Measurements from ENCODE around the gene ETNK2. TPM values are rescaled to one million over a fixed set of nuclear protein-coding genes. Genes with fewer than 3 reads are reported as not detected.

The ETNK2 gene
- total and polyA plus RNA-seq, 2 experiments from 2014 or later = 7.6 to 26.2 TPM

DNA sequence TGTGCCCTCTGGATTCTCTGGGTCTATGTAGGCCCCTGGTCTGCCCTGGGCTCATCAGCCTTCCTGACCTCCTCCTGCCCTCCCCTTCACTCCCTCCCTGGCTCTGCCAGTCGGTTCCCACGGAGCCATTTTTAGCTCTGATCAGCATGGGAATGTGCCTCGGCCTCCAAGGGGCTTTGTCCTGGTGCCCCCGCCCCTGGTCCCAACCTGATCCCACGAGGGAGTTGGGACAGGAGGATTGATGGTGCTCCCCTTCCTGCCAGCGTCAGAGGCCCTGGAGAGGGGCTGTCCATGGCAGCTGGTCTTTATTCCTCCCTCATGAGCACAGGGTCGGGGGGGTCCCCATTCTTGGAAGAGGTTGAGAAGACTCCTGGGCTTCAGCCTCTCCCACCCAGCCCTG is 24.9 kb downstream of the ETNK2 start:
- TF ChIP-seq JUNB (IDR thresholded peaks at IDR 0.05; ENCODE audit: unreplicated experiment) (no peak), CREB1 (CRISPR knock-in tag; IDR thresholded peaks at IDR 0.05; ENCODE audit: low read depth) (no peak), POLR2AphosphoS5 (IDR thresholded peaks at IDR 0.05; ENCODE audit: low read depth) (no peak), EZH2 (IDR thresholded peaks at IDR 0.05; ENCODE audit: low read depth, unreplicated experiment) (no peak), NANOG (IDR thresholded peaks at IDR 0.05; ENCODE audit: borderline replicate concordance) (no peak)
- Mint-ChIP-seq H3K4me3 (no peak overlapping the region; the same call in 2 of the 3 replicates), H3K27ac (0 out of 2 replicates have a peak overlapping the region, but pooled peaks have one; percentile 17), H3K36me3 (ENCODE audit: low read depth) (peaks cover 60% of the 10 kb centered on the region), H3K9me3 (no peaks in the 10 kb centered on the region), H3K27me3 (ENCODE audit: insufficient read depth, low read depth, poor library complexity) (peaks cover 19% of the 10 kb centered on the region), H3K4me1 (peaks cover 54% of the 10 kb centered on the region)
- Histone ChIP-seq H2AFZ (no peak overlapping the region), H3K27me3 (ENCODE audit: insufficient read depth) (no peaks in the 10 kb centered on the region), H3K79me2 (replicated peaks; ENCODE audit: insufficient read depth) (no peaks in the 10 kb centered on the region), H3K36me3 (ENCODE audit: insufficient read depth) (peaks cover 33% of the 10 kb centered on the region), H3K4me1 (ENCODE audit: insufficient read depth) (peaks cover 32% of the 10 kb centered on the region), H3K4me3 (no peak overlapping the region), H3K9me2 (ENCODE audit: insufficient read depth) (no peaks in the 10 kb centered on the region), H3K27ac (ENCODE audit: low read depth) (0 out of 2 replicates have a peak overlapping the region, but pooled peaks have one; percentile 69), H3K4me2 (no peak overlapping the region), H3F3A (replicated peaks; ENCODE audit: low read depth) (0 out of 2 replicates have a peak, but pooled peaks cover 25% of the 10 kb centered on the region), H4K20me1 (replicated peaks; ENCODE audit: insufficient read depth) (peaks cover 20% of the 10 kb centered on the region)
- ATAC-seq = no peak
- no peak for DNase-seq (ENCODE audit: low spot score)

DNA sequence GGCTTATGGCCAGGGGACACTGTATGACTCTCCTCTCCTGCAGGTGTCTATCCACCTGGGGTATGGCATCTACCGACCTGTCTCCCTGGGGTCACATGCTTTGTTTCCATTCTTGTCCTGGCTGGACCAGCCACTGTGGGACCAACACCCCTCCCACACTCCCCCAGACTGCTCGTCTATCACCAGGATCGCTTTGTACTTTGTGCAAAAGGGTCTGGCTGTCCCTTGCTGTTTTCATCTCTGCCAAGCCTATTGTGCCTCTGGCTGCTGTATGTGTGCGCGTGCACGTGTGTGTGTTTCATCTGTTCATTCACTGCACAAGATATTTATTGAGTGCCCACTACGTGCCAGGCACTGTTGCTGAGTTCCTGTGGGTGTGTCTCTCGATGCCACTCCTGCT is 25.5 kb downstream of the ETNK2 start:
- H3K4me3 ChIP-seq = no peak overlapping the region
- 0 out of 2 replicates have a peak overlapping the region, but pooled peaks have one; percentile 69 for H3K27ac ChIP-seq (ENCODE audit: low read depth)
- no peak overlapping the region for H3K4me2 ChIP-seq
- Mint-ChIP-seq H3K36me3 (ENCODE audit: low read depth) (peaks cover 59% of the 10 kb centered on the region), H3K27me3 (ENCODE audit: insufficient read depth, low read depth, poor library complexity) (peaks cover 18% of the 10 kb centered on the region), H3K9me3 (no peaks in the 10 kb centered on the region), H3K4me1 (peaks cover 50% of the 10 kb centered on the region), H3K4me3 (no peak overlapping the region; the same call in 2 of the 3 replicates), H3K27ac (no peak overlapping the region)
- no peaks in the 10 kb centered on the region for H3K9me2 ChIP-seq (ENCODE audit: insufficient read depth)
- DNase-seq (ENCODE audit: low spot score) = no peak
- peaks cover 20% of the 10 kb centered on the region for H4K20me1 ChIP-seq (replicated peaks; ENCODE audit: insufficient read depth)
- no peak overlapping the region for H2AFZ ChIP-seq
- no peak for ATAC-seq
- peaks cover 31% of the 10 kb centered on the region for H3K4me1 ChIP-seq (ENCODE audit: insufficient read depth)
- H3K79me2 ChIP-seq (replicated peaks; ENCODE audit: insufficient read depth) = no peaks in the 10 kb centered on the region
- no peaks in the 10 kb centered on the region for H3K27me3 ChIP-seq (ENCODE audit: insufficient read depth)
- H3K36me3 ChIP-seq (ENCODE audit: insufficient read depth) = peaks cover 33% of the 10 kb centered on the region
- H3F3A ChIP-seq (replicated peaks; ENCODE audit: low read depth) = 0 out of 2 replicates have a peak, but pooled peaks cover 25% of the 10 kb centered on the region
- TF ChIP-seq EZH2 (IDR thresholded peaks at IDR 0.05; ENCODE audit: low read depth, unreplicated experiment) = no peak
- TF ChIP-seq JUNB (IDR thresholded peaks at IDR 0.05; ENCODE audit: unreplicated experiment) = no peak
- TF ChIP-seq EZH2phosphoT487 (IDR thresholded peaks at IDR 0.05; ENCODE audit: unreplicated experiment) = no peak
- TF ChIP-seq, protein P1, sequence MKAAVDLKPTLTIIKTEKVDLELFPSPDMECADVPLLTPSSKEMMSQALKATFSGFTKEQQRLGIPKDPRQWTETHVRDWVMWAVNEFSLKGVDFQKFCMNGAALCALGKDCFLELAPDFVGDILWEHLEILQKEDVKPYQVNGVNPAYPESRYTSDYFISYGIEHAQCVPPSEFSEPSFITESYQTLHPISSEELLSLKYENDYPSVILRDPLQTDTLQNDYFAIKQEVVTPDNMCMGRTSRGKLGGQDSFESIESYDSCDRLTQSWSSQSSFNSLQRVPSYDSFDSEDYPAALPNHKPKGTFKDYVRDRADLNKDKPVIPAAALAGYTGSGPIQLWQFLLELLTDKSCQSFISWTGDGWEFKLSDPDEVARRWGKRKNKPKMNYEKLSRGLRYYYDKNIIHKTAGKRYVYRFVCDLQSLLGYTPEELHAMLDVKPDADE (IDR thresholded peaks at IDR 0.05) = no peak
- TF ChIP-seq, protein P2, sequence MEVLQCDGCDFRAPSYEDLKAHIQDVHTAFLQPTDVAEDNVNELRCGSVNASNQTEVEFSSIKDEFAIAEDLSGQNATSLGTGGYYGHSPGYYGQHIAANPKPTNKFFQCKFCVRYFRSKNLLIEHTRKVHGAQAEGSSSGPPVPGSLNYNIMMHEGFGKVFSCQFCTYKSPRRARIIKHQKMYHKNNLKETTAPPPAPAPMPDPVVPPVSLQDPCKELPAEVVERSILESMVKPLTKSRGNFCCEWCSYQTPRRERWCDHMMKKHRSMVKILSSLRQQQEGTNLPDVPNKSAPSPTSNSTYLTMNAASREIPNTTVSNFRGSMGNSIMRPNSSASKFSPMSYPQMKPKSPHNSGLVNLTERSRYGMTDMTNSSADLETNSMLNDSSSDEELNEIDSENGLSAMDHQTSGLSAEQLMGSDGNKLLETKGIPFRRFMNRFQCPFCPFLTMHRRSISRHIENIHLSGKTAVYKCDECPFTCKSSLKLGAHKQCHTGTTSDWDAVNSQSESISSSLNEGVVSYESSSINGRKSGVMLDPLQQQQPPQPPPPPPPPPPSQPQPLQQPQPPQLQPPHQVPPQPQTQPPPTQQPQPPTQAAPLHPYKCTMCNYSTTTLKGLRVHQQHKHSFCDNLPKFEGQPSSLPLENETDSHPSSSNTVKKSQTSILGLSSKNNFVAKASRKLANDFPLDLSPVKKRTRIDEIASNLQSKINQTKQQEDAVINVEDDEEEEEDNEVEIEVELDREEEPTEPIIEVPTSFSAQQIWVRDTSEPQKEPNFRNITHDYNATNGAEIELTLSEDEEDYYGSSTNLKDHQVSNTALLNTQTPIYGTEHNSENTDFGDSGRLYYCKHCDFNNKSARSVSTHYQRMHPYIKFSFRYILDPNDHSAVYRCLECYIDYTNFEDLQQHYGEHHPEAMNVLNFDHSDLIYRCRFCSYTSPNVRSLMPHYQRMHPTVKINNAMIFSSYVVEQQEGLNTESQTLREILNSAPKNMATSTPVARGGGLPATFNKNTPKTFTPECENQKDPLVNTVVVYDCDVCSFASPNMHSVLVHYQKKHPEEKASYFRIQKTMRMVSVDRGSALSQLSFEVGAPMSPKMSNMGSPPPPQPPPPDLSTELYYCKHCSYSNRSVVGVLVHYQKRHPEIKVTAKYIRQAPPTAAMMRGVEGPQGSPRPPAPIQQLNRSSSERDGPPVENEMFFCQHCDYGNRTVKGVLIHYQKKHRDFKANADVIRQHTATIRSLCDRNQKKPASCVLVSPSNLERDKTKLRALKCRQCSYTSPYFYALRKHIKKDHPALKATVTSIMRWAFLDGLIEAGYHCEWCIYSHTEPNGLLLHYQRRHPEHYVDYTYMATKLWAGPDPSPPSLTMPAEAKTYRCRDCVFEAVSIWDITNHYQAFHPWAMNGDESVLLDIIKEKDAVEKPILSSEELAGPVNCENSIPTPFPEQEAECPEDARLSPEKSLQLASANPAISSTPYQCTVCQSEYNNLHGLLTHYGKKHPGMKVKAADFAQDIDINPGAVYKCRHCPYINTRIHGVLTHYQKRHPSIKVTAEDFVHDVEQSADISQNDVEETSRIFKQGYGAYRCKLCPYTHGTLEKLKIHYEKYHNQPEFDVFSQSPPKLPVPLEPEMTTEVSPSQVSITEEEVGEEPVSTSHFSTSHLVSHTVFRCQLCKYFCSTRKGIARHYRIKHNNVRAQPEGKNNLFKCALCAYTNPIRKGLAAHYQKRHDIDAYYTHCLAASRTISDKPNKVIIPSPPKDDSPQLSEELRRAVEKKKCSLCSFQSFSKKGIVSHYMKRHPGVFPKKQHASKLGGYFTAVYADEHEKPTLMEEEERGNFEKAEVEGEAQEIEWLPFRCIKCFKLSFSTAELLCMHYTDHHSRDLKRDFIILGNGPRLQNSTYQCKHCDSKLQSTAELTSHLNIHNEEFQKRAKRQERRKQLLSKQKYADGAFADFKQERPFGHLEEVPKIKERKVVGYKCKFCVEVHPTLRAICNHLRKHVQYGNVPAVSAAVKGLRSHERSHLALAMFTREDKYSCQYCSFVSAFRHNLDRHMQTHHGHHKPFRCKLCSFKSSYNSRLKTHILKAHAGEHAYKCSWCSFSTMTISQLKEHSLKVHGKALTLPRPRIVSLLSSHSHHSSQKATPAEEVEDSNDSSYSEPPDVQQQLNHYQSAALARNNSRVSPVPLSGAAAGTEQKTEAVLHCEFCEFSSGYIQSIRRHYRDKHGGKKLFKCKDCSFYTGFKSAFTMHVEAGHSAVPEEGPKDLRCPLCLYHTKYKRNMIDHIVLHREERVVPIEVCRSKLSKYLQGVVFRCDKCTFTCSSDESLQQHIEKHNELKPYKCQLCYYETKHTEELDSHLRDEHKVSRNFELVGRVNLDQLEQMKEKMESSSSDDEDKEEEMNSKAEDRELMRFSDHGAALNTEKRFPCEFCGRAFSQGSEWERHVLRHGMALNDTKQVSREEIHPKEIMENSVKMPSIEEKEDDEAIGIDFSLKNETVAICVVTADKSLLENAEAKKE (CRISPR knock-in tag; IDR thresholded peaks at IDR 0.05) = no peak
- no peak for TF ChIP-seq CREB1 (CRISPR knock-in tag; IDR thresholded peaks at IDR 0.05; ENCODE audit: low read depth)
- TF ChIP-seq STAT1 (IDR thresholded peaks at IDR 0.05; ENCODE audit: unreplicated experiment) = no peak
- TF ChIP-seq POLR2AphosphoS5 (IDR thresholded peaks at IDR 0.05; ENCODE audit: low read depth) = no peak
- TF ChIP-seq, protein P3, sequence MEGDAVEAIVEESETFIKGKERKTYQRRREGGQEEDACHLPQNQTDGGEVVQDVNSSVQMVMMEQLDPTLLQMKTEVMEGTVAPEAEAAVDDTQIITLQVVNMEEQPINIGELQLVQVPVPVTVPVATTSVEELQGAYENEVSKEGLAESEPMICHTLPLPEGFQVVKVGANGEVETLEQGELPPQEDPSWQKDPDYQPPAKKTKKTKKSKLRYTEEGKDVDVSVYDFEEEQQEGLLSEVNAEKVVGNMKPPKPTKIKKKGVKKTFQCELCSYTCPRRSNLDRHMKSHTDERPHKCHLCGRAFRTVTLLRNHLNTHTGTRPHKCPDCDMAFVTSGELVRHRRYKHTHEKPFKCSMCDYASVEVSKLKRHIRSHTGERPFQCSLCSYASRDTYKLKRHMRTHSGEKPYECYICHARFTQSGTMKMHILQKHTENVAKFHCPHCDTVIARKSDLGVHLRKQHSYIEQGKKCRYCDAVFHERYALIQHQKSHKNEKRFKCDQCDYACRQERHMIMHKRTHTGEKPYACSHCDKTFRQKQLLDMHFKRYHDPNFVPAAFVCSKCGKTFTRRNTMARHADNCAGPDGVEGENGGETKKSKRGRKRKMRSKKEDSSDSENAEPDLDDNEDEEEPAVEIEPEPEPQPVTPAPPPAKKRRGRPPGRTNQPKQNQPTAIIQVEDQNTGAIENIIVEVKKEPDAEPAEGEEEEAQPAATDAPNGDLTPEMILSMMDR (conservative IDR thresholded peaks at IDR 0.05; ENCODE audit: low read depth in 2 of 2) = no peak
- no peak for TF ChIP-seq NANOG (IDR thresholded peaks at IDR 0.05; ENCODE audit: borderline replicate concordance)
